GM10248 (cell line): ENCODE data around the gene SZT2.

Experiments used
- CTCF ChIA-PET: fragments of 300-600 bp; sonication (Branson Sonifier 250); formaldehyde crosslinking; extraction: SDS; loops from one replicate; lab custom pipeline; 2021; ENCODE audit warnings: antibody characterized with exemption; lab: Yijun Ruan, JAX
- POLR2A ChIA-PET: fragments of 350-650 bp; sonication (Branson Sonifier 250); formaldehyde crosslinking; extraction: SDS; loops from one replicate; lab custom pipeline; 2020; ENCODE audit warnings: antibody characterized with exemption; lab: Yijun Ruan, JAX
- DNase-seq: peaks from one replicate; pipeline ENCODE4 v3.0.0; 2012; ENCODE audit errors: extremely low spot score
- TF ChIP-seq, protein P1 (sequence below): IDR thresholded peaks from 2 replicates; pipeline ENCODE4 v1.5.1; 2012; ENCODE audit warnings: mild to moderate bottlenecking, low read depth; ENCODE audit errors: extremely low read depth, missing control alignments, control extremely low read depth

Gene SZT2

DNA sequence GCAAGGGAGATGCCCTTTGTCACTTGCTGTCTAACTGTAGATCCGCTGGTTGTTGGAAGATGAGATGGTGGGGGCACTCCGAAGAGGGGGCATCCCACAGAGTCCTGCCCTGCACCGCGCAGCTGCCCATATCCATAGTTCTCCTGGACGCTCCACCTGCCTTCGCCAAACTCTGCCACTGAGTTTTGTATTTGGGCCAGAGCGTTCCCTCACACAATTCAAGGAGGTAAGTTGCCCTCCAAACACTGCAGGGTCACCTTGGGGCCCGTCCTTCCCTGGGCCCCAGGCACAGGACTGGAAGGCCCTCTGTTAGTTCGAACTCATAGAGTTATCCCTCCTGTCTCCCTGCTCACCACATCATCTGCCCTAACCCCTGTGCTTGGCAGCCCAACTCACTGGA lies 42.0 kb downstream of the SZT2 start:
- ChIA-PET POLR2A (no interaction called here), CTCF (no interaction called here)
- TF ChIP-seq, protein P1, sequence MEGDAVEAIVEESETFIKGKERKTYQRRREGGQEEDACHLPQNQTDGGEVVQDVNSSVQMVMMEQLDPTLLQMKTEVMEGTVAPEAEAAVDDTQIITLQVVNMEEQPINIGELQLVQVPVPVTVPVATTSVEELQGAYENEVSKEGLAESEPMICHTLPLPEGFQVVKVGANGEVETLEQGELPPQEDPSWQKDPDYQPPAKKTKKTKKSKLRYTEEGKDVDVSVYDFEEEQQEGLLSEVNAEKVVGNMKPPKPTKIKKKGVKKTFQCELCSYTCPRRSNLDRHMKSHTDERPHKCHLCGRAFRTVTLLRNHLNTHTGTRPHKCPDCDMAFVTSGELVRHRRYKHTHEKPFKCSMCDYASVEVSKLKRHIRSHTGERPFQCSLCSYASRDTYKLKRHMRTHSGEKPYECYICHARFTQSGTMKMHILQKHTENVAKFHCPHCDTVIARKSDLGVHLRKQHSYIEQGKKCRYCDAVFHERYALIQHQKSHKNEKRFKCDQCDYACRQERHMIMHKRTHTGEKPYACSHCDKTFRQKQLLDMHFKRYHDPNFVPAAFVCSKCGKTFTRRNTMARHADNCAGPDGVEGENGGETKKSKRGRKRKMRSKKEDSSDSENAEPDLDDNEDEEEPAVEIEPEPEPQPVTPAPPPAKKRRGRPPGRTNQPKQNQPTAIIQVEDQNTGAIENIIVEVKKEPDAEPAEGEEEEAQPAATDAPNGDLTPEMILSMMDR, result no peak
- no peak for DNase-seq

DNA sequence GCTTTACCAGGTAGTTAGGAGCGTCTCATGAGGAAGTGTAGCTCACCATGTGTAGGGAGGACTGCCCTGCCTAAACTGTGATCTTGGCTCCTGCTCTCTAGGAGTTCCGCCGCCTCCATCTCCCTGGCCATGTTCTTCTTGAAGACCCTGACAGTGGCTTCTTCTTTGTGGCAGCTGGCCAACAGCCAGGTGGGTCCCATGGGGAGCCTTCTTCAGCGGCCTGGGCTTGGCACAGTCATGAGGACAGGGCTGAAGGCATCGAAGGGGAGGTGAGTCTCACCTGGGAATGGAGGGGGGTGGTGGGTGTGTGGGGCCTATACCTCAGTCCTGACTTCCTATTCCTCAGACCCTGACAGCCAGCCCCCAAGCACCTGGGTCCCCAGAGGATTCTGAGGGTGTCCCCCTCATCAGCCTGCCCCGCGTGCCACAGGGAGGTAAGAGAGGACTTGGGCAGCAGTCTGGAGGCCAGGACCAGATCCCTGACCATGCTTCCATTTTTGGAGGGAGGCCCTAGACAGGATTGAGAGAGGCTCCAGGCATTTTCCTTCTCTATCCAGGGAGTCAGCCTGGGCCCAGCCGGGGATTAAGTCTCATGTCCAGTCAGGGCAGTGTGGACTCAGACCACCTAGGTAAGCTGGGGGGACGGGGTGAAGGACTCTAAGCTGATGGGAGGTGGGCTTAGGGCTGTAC lies 42.6 kb downstream of the SZT2 start:
- POLR2A ChIA-PET, result no interaction called here
- CTCF ChIA-PET, result no interaction called here
- TF ChIP-seq, protein P1, result no peak
- no peak for DNase-seq

DNA sequence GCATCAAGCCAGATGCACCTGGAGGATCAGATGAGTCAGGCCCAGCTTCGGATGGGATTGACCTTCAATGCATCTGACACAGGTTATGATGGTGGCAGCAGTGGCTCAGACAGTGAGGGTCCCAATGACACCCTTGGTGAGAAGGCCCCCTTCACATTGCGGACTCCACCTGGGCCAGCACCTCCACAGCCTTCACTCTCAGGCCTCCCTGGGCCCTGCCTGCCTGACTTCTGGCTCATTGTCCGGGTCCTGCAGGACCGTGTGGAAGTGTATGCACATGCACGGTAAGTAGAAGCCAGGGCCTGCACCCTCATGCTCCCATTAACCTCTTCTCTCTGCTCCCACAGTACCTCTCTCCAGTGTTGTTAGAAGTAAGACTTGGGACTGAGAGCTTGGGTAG lies 43.2 kb downstream of the SZT2 start:
- TF ChIP-seq, protein P1, result no peak
- ChIA-PET POLR2A (no interaction called here), CTCF (interaction anchor here (1.7 kb wide), 1 partner anchor 20 kb away, joined by 4 read pairs; no protein-coding TSS in a partner anchor)
- no peak for DNase-seq

DNA sequence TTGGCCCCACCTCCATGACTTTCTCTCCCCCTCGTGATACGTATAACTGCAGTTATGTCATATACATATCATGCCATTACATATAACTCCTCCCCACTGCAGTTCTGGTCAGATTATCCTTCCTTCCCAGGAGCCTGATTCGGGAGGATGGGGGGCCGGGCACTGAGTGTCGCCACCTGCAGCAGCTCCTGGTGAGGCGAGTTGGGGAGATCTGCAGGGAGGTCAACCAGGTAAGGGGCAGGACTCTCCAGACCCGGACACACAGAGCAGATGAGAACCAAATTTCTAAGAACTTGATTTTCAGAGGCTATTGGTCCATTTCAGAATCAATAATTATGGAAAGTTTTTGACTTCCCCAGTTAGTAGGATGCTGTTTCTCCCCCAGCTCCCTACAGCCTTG lies 44.6 kb downstream of the SZT2 start:
- TF ChIP-seq, protein P1, result no peak
- no peak for DNase-seq
- ChIA-PET CTCF (interaction anchor here (0.9 to 2.2 kb wide), 3 partner anchors 19 to 500 kb away, joined by 3 to 5 read pairs (median 4); no protein-coding TSS in a partner anchor), POLR2A (no interaction called here)

DNA sequence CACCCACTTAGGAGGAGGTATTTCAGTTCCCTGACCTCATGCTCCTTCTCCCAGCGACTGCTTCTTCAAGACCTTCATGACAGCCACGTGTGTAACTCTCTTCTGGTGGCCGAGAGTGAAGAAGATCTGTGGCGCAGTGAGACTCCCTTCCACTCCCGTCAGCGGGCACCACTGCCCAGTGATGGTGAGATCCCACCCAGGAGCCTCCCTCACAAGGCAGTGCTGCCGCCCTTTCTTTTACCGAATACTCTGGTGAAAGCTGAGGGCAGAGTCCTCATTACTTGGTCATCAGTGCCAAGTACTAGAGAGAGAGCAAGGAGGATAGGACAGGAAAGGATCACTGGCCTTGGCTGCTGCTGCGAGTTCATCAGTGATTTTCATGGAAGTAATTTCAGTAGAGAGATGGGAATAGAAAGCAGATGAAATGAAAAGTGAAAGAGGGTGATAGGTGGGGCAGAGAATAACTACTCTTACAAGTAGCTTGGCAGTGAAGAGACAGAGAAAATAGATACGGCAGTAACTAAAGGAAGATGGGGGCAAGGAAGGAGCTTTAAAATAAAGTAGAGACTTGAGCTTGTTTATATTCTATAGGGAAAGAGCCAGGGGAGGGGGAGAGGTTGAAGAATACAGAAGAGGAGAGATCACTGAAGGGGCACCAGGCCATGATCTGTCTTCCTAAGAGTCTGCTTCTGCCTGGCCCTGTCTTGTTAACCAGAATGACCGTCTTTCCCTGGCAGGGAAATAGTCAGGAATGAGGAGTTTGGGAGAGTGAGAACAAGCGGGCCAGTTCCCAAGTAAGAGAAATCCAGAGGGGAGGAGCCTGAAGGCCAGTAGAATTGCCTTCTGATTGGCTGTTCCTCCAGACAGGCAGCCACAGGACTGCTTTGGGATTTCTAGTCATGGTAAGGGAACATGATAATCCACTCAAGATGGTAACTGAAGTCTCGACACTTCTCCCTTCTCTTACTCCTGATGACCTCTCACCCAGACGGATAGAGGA lies 45.7 kb downstream of the SZT2 start:
- ChIA-PET CTCF (interaction anchor here (0.9 to 2.2 kb wide), 4 partner anchors 19 to 499 kb away, joined by 3 to 5 read pairs (median 4); partner anchors contain the start of gene HYI), POLR2A (no interaction called here)
- DNase-seq, result no peak
- TF ChIP-seq, protein P1, result no peak

DNA sequence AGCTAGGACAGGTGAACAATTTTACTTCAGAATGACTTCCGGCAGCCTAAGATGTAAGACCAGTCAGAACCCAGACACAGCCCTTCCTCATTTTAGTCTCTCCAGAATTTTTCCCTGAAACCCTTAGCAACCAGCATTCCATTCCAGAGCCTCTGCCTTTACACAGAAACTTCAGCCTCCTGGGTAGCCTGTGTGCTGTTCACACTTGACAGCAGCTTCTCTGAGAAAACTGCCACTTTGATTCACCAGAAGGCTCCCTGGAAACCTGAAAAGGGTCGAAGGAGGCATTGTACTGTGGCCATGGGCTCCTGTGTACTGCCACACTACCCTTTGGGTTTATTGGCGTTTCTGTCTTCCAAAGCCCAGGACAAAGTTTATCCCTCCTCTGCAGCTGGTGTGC lies 46.7 kb downstream of the SZT2 start:
- TF ChIP-seq, protein P1, result no peak
- ChIA-PET CTCF (interaction anchor here (1.5 kb wide), 1 partner anchor 18 kb away, joined by 5 read pairs; the partner anchor contains the start of gene HYI), POLR2A (no interaction called here)
- DNase-seq, result no peak
